Measurements from ENCODE around the gene SUGP2.

SUGP2 gene

GRCh38 chr19:19009951-19010350 lies 23.4 kb downstream of the SUGP2 start:
- ChIA-PET CTCF (no interaction called here), POLR2A (ENCODE audit: low non-redundant PET) (no interaction called here)
- DNase-seq (ENCODE audit: low spot score) = no peak
- TF ChIP-seq CTCF (conservative IDR thresholded peaks at IDR 0.05; ENCODE audit: low read depth) = no peak
- peak overlapping the region; percentile 54 for H3K27ac ChIP-seq

- TF ChIP-seq CTCF (conservative IDR thresholded peaks at IDR 0.05; ENCODE audit: low read depth) = no peak
- H3K27ac ChIP-seq = peak overlapping the region; percentile 16; the same call in 1 of the 2 replicates
- ChIA-PET POLR2A (ENCODE audit: low non-redundant PET) (no interaction called here), CTCF (no interaction called here)
- DNase-seq (ENCODE audit: low spot score) = no peak
Observed at GRCh38 chr19:19006213-19006612, 27.1 kb downstream of the SUGP2 start.

GRCh38 chr19:19004144-19004543 lies 29.2 kb downstream of the SUGP2 start:
- TF ChIP-seq CTCF (conservative IDR thresholded peaks at IDR 0.05; ENCODE audit: low read depth) = no peak
- no peak overlapping the region for H3K27ac ChIP-seq
- DNase-seq (ENCODE audit: low spot score) = no peak
- POLR2A ChIA-PET (ENCODE audit: low non-redundant PET) = no interaction called here
- CTCF ChIA-PET = no interaction called here

- CTCF ChIA-PET = interaction anchor here (0.7 to 1.2 kb wide), 4 partner anchors 11 to 367 kb away, joined by 3 to 4 read pairs (median 4); partner anchors contain the start of gene CERS1
- peak overlapping the region; percentile 43 for H3K27ac ChIP-seq
- DNase-seq (ENCODE audit: low spot score) = no peak
- POLR2A ChIA-PET (ENCODE audit: low non-redundant PET) = no interaction called here
- no peak for TF ChIP-seq CTCF (conservative IDR thresholded peaks at IDR 0.05; ENCODE audit: low read depth)
Observed at GRCh38 chr19:18999896-19000620, 33.3 kb downstream of the SUGP2 start.

- no peak for DNase-seq (ENCODE audit: low spot score)
- CTCF ChIA-PET = interaction anchor here (1.2 kb wide), 1 partner anchor 12 kb away, joined by 4 read pairs; no protein-coding TSS in a partner anchor
- POLR2A ChIA-PET (ENCODE audit: low non-redundant PET) = no interaction called here
Observed at GRCh38 chr19:18999016-18999758, 34.1 kb downstream of the SUGP2 start.

GRCh38 chr19:18998276-18998675 lies 35.0 kb downstream of the SUGP2 start:
- DNase-seq (ENCODE audit: low spot score) = no peak
- ChIA-PET POLR2A (ENCODE audit: low non-redundant PET) (no interaction called here), CTCF (no interaction called here)
- no peak for TF ChIP-seq CTCF (conservative IDR thresholded peaks at IDR 0.05; ENCODE audit: low read depth)
- no peak overlapping the region for H3K27ac ChIP-seq

More at GRCh38 chr19:18999016-18999758, 34.1 kb downstream of the SUGP2 start:
- TF ChIP-seq CTCF (conservative IDR thresholded peaks at IDR 0.05; ENCODE audit: low read depth) = no peak
- H3K27ac ChIP-seq = peak overlapping the region; percentile 43
